K562 (cell line): ENCODE measurements around the gene SLC2A8. TPM values are rescaled to one million over a fixed set of nuclear protein-coding genes. Genes with fewer than 3 reads are reported as not detected.
A peak's percentile ranks its signal among the peaks of the same experiment; 100 is the strongest.

Experiments used
- ATAC-seq: fragments of 200-7000 bp; cut with Tn5 transposase; 3 replicates; pipeline ENCODE4 v1.9.1; 2020; ENCODE audit warnings: moderate library complexity
- BruUV-seq: library from RNA; stranded (reverse); fragments of 400-500 nt; replicated peaks from 2 replicates; lab custom pipeline; 2021; lab: Mats Ljungman, UMichigan
- CTCF ChIA-PET: fragments of 300-600 bp; formaldehyde crosslinking; extraction: SDS; loops from one replicate; lab custom pipeline; 2021; ENCODE audit warnings: low intra/inter-chr PET ratio; lab: Yijun Ruan, JAX
- POLR2A ChIA-PET: fragments of 300-600, 350-650 bp; sonication (Branson Sonifier 250); formaldehyde crosslinking; extraction: SDS; loops from one replicate; lab custom pipeline; 2021; ENCODE audit warnings: antibody characterized with exemption, inconsistent platforms; lab: Yijun Ruan, JAX
- DNase-seq, 4 experiments: peaks; one replicate each; pipeline versions ENCODE4 v3.0.0 to v3.0.0-alpha.2; 2011 to 2018; ENCODE audit warnings: low spot score in 3 of 4, mixed read lengths in 3 of 4; ENCODE audit errors: extremely low read depth in 1 of 4
- FAIRE-seq: peaks from 2 replicates; lab custom pipeline; 2011; peaks lifted over from hg19 to GRCh38; lab: Jason Lieb, UNC
- H2AFZ ChIP-seq: 2 replicates; pipeline ENCODE4 v1.6.0; 2011; ENCODE audit warnings: low read depth, low read length, control low read depth, inconsistent platforms
- H3K27ac ChIP-seq: fragments of 200-600 bp; 3 replicates; pipeline ENCODE4 v1.8.0; 2011; ENCODE audit warnings: low read depth, mild to moderate bottlenecking, control low read depth, inconsistent platforms, low read length, moderate library complexity, mixed read lengths; ENCODE audit errors: extremely low read depth
- H3K27me3 ChIP-seq, 2 experiments: fragments of 300-600 bp in 1 of 2; 2 replicates in 1 of 2; 3 replicates in 1 of 2; pipeline versions ENCODE4 v1.6.0 to v1.8.0; 2011; ENCODE audit warnings: inconsistent platforms in 2 of 2, low read length in 2 of 2, mild to moderate bottlenecking in 1 of 2, mixed read lengths in 1 of 2, moderate library complexity in 1 of 2; ENCODE audit not compliant: control insufficient read depth in 2 of 2, insufficient read depth in 2 of 2
- H3K36me3 ChIP-seq: fragments of 300-600 bp; 3 replicates; pipeline ENCODE4 v1.8.0; 2011; ENCODE audit warnings: mild to moderate bottlenecking, low read length, inconsistent platforms; ENCODE audit not compliant: control insufficient read depth, insufficient read depth
- H3K4me1 ChIP-seq, 2 experiments: fragments of 200-600 bp in 1 of 2; replicated peaks in 1 of 2; 2 replicates in 1 of 2; 3 replicates in 1 of 2; pipeline versions ENCODE4 v1.5.1 to v1.8.0; 2011; ENCODE audit warnings: inconsistent platforms in 2 of 2, low read length in 2 of 2, mild to moderate bottlenecking in 1 of 2, mixed read lengths in 1 of 2, moderate library complexity in 1 of 2; ENCODE audit not compliant: control insufficient read depth in 2 of 2, insufficient read depth in 2 of 2
- H3K4me2 ChIP-seq: 2 replicates; pipeline ENCODE4 v1.6.1; 2011; ENCODE audit warnings: low read length, control low read depth, inconsistent platforms, mixed read lengths; ENCODE audit not compliant: insufficient read depth
- H3K4me3 ChIP-seq: fragments of 200-600 bp; sonication (generic), shearing (Covaris generic); 2 replicates; pipeline ENCODE4 v1.5.1; 2016; ENCODE audit warnings: control low read depth, inconsistent platforms
- H3K79me2 ChIP-seq: fragments of 200-600 bp; 3 replicates; pipeline ENCODE4 v1.8.0; 2011; ENCODE audit warnings: low read length, inconsistent platforms; ENCODE audit not compliant: control insufficient read depth, insufficient read depth
- H3K9ac ChIP-seq, 2 experiments: 2 replicates each; pipeline versions ENCODE4 v1.6.0 to v1.6.1; 2011; ENCODE audit warnings: low read depth in 2 of 2, low read length in 2 of 2, control low read depth in 1 of 2, inconsistent platforms in 1 of 2, mild to moderate bottlenecking in 1 of 2, mixed read lengths in 1 of 2; ENCODE audit not compliant: insufficient read depth in 1 of 2
- H3K9me1 ChIP-seq: one replicate; pipeline ENCODE4 v1.6.0; 2011; ENCODE audit warnings: inconsistent platforms, mild to moderate bottlenecking, low read length, moderate library complexity; ENCODE audit not compliant: control insufficient read depth, insufficient read depth
- H3K9me3 ChIP-seq: replicated peaks from 2 replicates; pipeline ENCODE4 v1.5.1; 2011; ENCODE audit warnings: low read depth, low read length, inconsistent platforms; ENCODE audit not compliant: control insufficient read depth, insufficient read depth
- H4K20me1 ChIP-seq: replicated peaks from 2 replicates; pipeline ENCODE4 v1.6.1; 2011; ENCODE audit warnings: low read length, inconsistent platforms, mixed read lengths; ENCODE audit not compliant: control insufficient read depth, insufficient read depth
- KLF1 ChIP-seq: fragments of 450-650 bp; IDR thresholded peaks from 2 replicates; pipeline ENCODE4 v1.6.1; 2016; ENCODE audit warnings: missing genetic modification characterization, missing compliant biosample characterization
- WGBS: fragments of 100-300 bp; shearing (Covaris generic); methylation state at CpG from one replicate; pipeline ENCODE4 v1.1.6; 2016; ENCODE audit warnings: low coverage, mixed read lengths; ENCODE audit not compliant: insufficient coverage; ENCODE audit errors: missing lambda C conversion rate; 5-methylcytosine and 5-hydroxymethylcytosine counted together
- in situ Hi-C: fragments of 300-500 bp; cut with MboI; formaldehyde crosslinking; loops from 4 replicates; pipeline ENCODE4 v1.15.0; 2018; ENCODE audit warnings: inconsistent platforms, mixed read lengths
- intact Hi-C: fragments of 100-400 bp; cut with micrococcal nuclease; formaldehyde crosslinking; loops from 2 replicates; pipeline ENCODE4 v1.14.2; 2022
- polyA plus RNA-seq, 8 experiments: library from polyadenylated mRNA; depleted of rRNA in 4 of 8; stranded (reverse) in 5 of 8; unstranded in 3 of 8; fragments of >200 nt; fragmentation: Nextera tagmentation in 2 of 8; fragmentation: Illumina TruSeq in 1 of 8; extraction: Ambion mirVana in 2 of 8; extraction: Trizol in 1 of 8; gene quantifications; 2 replicates each; pipeline versions ENCODE4 v1.2.1 to v1.2.3, GENCODE V29; 2011 to 2014; ENCODE audit warnings: inconsistent platforms in 1 of 8, missing spikeins in 1 of 8
- total RNA-seq, 7 experiments: library from RNA; depleted of rRNA in 6 of 7; stranded (reverse); fragments of >200 nt in 6 of 7; fragmentation: Illumina TruSeq in 2 of 7; extraction: Trizol in 2 of 7; gene quantifications; 2 replicates each; pipeline versions ENCODE4 v1.2.1 to v1.2.3, GENCODE V29; 2011 to 2021; ENCODE audit warnings: low replicate concordance in 1 of 7
- TF ChIP-seq, protein P1 (sequence below): sonication (generic); formaldehyde crosslinking; IDR thresholded peaks from 2 replicates; pipeline ENCODE4 v1.9.0; 2022; ENCODE audit warnings: mild to moderate bottlenecking, missing genetic modification reagents

Gene SLC2A8
- total and polyA plus RNA-seq, 9 of the 15 experiments (the other 6 are each of a cell fraction or from before 2014, with no cell fraction given): 0.13 to 12.9 (median 5.2) TPM

DNA sequence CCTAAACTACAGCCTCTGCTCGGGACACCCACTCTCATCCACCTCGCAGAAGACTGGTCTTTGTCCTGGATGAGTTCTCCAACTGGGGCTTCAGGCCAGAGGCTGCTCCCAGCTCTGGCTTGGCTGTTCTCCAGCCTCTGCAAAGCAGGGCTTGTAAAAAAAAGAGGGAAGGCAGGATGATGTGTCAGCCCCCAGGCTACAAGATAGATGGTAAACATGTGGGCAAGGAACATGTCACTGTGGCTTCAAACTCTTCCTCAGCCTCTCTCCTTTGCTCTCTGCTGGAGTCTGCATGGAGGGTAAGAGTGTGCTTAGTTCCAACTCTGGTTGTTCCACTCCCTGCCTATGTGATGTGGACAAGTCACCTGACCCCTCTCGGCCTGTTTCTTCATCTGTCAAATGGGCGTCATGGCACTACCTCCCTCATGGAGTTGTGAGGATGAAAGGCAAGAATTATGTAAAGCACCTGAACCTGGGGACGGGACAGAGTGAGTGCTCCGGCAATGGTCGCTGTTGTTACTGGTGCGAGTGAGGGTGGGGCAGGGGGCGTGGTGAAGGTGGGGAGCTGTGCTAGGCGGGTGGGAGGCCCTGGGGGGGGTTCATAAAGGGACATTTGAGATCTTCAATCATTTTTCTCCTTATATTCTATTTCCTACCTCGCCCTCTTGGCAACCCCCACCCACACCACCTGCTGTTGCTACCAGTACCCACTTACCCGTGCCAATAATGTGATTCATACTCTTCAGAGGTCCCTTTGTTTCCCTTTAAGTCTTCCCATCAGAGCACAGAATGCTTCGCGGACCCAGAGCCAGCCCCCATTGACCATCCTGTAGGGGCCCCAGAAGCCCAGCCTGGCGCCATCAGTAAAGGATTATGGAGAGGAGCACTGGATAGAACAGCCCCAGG, 20.4 kb downstream of the SLC2A8 start:
- in situ Hi-C loops (no loop called here), intact Hi-C loops (loop anchor here (2.0 kb wide), 1 partner anchor 57 kb away; no protein-coding TSS in a partner anchor)
- Histone ChIP-seq H3K4me1 (peaks cover 20 to 24% of the 10 kb centered on the region in 2 experiments), H3K27me3 (no peaks in the 10 kb centered on the region), H3K4me3 (no peak overlapping the region), H3K27ac (no peak overlapping the region), H4K20me1 (0 out of 2 replicates have a peak, but pooled peaks cover 4% of the 10 kb centered on the region), H3K9me1 (no peaks in the 10 kb centered on the region), H3K79me2 (no peaks in the 10 kb centered on the region), H2AFZ (no peak overlapping the region), H3K9ac (no peak overlapping the region), H3K36me3 (no peaks in the 10 kb centered on the region), H3K4me2 (no peak overlapping the region), H3K9me3 (no peaks in the 10 kb centered on the region)
- no peak for DNase-seq
- CTCF ChIA-PET: no interaction called here
- no peak; the same call in 2 of the 3 replicates for ATAC-seq
- WGBS: 26% methylated on average over 12 of the region's 15 CpGs
- FAIRE-seq: no peak
- no peak for TF ChIP-seq KLF1 (tag)
- TF ChIP-seq, protein P1, sequence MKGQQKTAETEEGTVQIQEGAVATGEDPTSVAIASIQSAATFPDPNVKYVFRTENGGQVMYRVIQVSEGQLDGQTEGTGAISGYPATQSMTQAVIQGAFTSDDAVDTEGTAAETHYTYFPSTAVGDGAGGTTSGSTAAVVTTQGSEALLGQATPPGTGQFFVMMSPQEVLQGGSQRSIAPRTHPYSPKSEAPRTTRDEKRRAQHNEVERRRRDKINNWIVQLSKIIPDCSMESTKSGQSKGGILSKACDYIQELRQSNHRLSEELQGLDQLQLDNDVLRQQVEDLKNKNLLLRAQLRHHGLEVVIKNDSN (CRISPR knock-in tag): 0 out of 2 replicates have a peak, but pooled peaks have one; percentile 28
- POLR2A ChIA-PET: interaction anchor here (0.5 kb wide), 1 partner anchor 9 kb away, joined by 3 read pairs; no protein-coding TSS in a partner anchor
- no TSS peak for BruUV-seq
